Diencephalon (tissue), 1 donor: ENCODE data around the gene NREP. TPM values are rescaled to one million over a fixed set of nuclear protein-coding genes. Genes with fewer than 3 reads are reported as not detected.

Source experiments
- small RNA-seq: library from RNA; depleted of rRNA; stranded (forward); fragments of <200 nt; gene quantifications from one replicate; pipeline ENCODE3, GENCODE V24; 2014
- total RNA-seq: library from RNA; depleted of rRNA; stranded (reverse); fragments of >200 nt; gene quantifications from one replicate; pipeline ENCODE4 v1.2.3, GENCODE V29; 2014

NREP gene
- total RNA-seq, result 588 TPM

GRCh38 chr5:111756581-111757354 is at the start of gene NREP:
Gene NREP (minus strand): TSS chr5:111757194. CDS start chr5:111755772, 1,422 bp downstream.

Small RNAs within 50 kb of the gene (small RNA-seq; reads per million reads assigned to genes)
- gene RN7SKP57, result not detected

Other genes starting within 250 kb of the NREP start
- gene STARD4, start 244.7 kb downstream of the NREP start, total RNA-seq, result 59.3 TPM